Panc1 (cell line): ENCODE data around the gene E2F1.

ENCODE experiments used
- POLR2AphosphoS5 ChIP-seq: IDR thresholded peaks from 2 replicates; pipeline ENCODE4 v1.6.1; 2012; ENCODE audit warnings: mild to moderate bottlenecking, low read depth, low read length, moderate library complexity
- REST ChIP-seq, 2 experiments: IDR thresholded peaks; 2 replicates each; pipeline ENCODE4 v1.6.1; 2011 to 2012; ENCODE audit warnings: low read depth in 2 of 2, control low read depth in 1 of 2, low read length in 1 of 2, mild to moderate bottlenecking in 1 of 2, moderate library complexity in 1 of 2; ENCODE audit not compliant: insufficient read depth in 1 of 2
- TF ChIP-seq, protein P1 (sequence below): fragments of 450-650 bp; IDR thresholded peaks from 2 replicates; pipeline ENCODE4 v1.5.1; 2017; ENCODE audit warnings: mild to moderate bottlenecking

- TF ChIP-seq, protein P1, sequence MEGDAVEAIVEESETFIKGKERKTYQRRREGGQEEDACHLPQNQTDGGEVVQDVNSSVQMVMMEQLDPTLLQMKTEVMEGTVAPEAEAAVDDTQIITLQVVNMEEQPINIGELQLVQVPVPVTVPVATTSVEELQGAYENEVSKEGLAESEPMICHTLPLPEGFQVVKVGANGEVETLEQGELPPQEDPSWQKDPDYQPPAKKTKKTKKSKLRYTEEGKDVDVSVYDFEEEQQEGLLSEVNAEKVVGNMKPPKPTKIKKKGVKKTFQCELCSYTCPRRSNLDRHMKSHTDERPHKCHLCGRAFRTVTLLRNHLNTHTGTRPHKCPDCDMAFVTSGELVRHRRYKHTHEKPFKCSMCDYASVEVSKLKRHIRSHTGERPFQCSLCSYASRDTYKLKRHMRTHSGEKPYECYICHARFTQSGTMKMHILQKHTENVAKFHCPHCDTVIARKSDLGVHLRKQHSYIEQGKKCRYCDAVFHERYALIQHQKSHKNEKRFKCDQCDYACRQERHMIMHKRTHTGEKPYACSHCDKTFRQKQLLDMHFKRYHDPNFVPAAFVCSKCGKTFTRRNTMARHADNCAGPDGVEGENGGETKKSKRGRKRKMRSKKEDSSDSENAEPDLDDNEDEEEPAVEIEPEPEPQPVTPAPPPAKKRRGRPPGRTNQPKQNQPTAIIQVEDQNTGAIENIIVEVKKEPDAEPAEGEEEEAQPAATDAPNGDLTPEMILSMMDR = no peak
- no peak for TF ChIP-seq POLR2AphosphoS5
- no peak for TF ChIP-seq REST (IDR thresholded peaks at IDR 0.05; ENCODE audit: insufficient read depth in 1 of 2, low read depth in 2 of 2, low read length in 1 of 2)
These were observed 17.0 kb downstream of the E2F1 start for GRCh38 chr20:33669224-33669623.
